HG03442 (cell line): Measurements from ENCODE around the gene TMUB1.

ENCODE experiments used
- ATAC-seq: cut with Tn5 transposase; IDR thresholded peaks from one replicate; pipeline ENCODE4 v1.9.1; 2021; ENCODE audit warnings: mild to moderate bottlenecking, moderate library complexity; ENCODE audit not compliant: unreplicated experiment

TMUB1 gene

DNA sequence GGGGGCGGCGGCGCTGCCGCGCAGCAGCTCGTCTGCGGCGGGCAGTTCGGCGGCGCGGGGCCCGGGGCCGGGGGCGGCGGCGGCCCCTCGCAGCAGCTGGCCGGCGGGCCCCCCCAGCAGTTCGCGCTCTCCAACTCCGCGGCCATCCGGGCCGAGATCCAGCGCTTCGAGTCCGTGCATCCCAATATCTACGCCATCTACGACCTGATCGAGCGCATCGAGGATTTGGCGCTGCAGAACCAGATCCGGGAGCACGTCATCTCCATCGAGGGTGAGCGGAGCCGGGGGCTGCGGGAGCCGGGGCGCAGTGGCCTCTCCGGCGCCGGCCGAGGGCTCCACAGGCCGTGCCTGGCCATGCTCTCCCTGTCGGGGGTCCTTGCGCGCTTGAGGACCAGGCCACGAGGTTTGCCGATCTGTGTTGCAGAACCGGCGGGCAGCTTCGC, 3.5 kb upstream of the TMUB1 start:
- ATAC-seq: no peak

DNA sequence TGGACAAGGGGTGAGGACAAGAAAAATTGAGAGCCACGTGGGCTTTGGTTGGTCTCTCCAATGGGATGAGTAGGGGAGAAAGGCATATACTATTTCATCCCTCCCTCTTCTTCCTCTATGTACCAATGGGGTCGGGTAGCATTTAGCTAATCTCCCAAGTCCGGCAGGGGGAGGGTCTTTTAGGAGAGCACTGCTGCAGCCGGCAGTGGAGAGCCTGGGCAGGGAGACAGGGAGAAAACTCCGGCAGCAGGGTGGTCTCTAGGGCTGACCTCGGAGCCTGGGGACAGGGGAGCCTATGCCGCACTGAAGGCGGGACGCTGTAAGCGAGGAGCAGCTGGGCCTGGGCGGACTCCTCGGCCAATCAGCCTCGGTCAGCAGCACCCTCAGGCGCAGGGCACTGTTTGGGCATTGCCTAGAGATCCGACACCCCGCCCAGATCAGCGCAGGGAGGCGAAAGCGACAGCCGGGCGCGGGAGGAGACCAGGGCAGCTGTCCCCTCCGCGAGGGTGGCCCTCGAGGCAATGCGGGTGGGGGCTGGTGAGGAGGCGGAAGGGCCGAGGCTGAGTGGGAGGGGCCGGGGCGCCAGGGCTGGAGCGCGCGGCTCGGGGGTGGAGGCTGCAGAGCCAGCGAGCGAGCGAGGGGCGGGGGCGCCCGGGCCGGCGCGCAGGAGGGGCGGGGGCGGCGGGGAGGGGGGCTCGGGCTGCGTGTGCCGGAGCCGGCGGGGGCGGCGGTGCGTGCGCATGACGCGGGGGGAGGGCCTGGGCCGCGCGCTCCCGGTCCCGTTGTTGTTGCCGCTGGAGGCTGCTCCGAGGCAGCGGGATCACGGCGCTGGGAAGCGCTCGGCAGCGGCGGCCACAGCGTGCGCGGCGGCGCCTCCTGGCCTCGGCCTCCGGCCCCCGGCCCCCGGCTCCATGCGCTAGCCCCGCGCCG, 2.7 kb upstream of the TMUB1 start, which contains the start of gene AGAP3:
Gene AGAP3, plus strand, starts transcription at position 785 of the 930 bp plus-strand sequence. CDS start 267 bp downstream, outside the sequence.
- peak; percentile 37 for ATAC-seq

DNA sequence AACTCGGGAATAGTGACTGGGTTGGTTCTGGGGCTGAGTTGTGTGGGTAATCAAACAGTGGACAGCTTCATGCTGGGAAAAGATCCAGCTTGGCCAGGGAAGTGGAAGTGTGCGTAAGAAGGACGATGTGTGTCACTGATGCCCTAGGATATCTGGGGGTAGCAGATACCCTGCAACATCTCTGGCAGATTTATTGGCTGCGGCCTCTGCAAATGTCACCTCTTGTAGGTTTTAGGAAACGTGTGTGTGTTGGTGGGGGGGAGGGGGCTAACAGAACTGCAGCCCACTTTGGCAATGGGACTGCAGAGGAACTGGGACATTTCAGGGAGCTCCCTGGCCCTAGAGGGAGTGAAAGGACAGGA, 2.0 kb upstream of the TMUB1 start:
- ATAC-seq: no peak

DNA sequence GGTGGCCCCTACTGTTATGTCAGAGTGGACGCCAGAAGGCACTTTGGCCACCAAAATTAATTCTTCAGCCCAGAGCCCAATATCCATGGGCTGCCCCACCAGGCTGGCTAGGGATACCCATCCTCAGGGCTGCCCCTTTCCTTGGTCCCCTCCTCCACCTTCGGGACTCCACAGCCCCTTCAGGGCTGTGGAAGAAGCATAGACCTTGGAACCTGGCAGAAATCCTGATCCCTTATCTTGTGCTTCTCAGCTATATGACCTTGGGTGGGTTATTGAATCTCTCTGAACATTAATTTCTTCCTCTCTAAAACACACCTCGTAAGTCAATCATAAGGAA, 499 bp upstream of the TMUB1 start:
- ATAC-seq: no peak

DNA sequence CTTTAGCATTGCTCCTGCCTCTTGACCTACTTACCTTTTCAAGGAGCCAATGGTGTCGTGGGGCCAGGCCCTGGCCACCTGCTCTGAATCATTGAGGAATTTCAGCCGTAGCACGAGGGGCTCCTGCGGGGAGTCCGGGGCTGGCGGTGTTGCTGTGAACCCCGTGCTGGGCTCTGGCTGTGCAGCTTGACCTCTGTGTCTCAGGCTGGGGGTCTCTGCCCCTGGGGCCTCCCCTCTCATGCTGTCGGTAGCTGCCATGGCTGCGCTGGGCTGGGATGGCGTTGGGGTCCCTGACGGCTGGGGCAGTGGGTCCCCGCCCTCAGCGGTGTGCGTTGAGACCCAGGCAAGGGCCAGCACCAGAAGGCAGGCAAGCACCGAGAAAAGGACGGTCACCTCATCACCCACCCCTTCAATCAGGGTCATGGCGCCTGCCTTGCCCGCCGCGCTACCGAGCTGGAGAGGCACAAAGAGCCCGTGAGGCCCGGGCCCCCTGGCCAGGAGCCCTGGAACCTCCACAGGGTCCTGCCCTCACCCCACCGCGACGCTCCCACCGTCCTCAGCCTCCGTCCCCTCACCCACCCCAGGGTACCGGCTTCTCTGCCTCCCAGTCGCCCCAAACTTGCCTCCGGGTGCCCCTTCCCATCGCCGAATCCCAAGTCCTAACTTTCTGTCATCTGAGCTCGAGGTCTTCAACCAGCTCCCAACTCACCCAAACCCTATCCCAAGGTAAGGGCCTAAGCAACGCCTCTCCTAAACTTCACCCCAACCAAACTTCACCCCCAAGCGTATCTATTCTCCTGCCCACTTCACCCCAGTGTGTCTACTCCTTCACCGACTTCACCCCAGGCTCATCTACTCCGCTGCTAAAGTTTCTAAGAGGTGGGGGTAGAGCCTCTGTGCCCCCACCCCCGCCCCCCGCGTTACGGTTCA, 887 bp downstream of the TMUB1 start:
- no peak for ATAC-seq

DNA sequence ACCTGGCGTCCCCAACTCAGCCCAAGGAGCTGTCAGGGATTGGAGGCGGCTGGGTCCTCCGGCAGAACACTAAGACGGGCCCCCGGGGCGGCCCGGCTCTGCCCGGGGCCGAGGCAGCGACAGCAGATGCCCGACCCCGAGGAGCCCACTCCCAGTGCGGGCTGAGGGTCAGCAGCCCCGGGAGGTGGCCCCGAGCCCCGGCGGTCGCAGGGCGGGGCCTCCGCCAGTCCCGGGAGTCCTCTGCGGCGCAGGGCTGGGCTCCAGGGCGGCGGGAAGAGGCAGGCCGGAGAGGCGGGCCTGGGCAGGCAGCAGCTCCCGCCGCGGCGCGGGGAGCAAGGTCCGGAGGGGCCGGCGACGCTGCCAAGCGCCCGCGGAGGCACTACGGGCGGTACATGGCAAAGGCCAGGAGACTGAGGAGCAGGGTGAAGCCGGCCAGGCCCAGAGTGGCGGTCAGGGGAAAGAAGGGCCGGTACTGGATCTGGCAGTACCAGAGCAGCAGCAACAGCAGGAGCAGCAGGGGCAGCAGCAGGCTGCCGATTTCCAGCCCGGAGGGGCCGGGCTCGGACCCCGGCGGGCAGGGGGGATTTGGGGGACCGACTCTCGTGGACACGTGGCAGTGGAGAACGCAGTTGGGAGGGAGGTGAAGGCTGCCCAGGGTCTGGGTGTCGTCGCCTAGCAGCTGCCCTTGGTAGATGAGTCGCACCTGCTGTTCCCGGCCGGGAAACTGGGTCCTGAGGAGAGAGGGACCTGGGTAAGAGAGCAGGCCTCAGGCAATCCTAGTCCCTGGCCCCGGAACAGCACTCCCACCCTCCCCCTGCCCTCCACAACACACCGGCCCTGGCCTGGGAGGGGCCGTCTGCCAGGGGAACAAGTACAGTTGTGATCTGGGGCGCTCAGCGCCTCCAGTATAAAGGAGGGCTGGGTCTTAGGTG, 1.9 kb downstream of the TMUB1 start:
- no peak for ATAC-seq

DNA sequence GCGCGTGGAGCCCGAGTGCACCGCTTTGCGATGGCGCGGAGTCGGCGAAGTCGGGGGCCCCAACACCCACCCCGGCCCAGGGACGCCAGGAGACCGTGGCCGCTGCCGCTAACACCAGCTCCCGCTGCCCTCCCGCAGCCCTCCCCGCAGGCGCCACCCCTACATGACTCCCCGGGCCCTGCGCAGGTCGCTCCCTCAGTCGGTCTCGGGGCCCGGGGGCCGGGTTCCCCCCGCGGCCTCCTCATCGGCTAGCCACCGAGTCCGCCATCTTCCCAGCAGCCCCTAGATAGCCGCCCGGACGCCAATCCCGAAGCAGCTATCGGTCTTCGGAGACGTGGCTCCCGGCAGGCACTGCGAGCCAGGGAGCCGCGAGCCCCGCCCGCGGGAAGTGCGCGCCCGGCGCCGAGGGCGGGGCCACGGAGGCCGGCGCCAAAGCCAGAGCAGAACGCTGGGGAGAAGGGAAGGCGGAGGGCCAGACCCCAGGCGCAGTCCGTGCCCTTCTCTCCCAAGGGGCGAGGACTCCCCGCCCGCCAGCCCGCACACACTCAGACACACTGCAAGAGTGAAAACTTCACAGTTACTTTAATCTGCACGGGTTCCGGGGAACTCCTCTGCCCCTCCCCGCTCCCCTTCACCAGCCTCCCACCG, 2.6 kb downstream of the TMUB1 start, which contains the start of gene FASTK:
Gene FASTK, minus strand, starts transcription at position 288 of the 648 bp plus-strand sequence. Its CDS starts 43 bp downstream, at position 245.
- ATAC-seq: peak; percentile 80

DNA sequence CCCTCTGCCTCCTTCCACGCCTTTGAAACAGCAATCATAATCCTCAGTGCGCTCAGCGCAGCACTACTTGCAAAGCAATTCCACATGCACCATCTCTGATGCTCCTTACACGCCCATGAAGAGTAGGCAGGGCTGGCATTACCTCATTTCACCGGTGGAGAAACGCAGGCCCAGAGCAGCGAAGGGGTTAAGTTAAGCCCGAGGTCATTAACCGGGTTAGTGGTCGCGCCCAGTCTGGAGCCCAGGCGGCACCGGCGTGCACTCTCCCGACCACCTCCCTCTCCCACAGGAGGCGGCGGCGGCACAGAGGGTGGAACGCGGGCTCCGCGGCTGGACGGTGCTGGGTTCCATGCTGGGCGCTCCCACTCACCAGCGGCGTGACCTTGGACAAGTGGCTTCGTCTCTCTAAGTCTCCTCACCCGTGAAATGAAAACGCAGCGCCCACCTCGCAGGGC, 3.2 kb downstream of the TMUB1 start:
- peak; percentile 2 for ATAC-seq

DNA sequence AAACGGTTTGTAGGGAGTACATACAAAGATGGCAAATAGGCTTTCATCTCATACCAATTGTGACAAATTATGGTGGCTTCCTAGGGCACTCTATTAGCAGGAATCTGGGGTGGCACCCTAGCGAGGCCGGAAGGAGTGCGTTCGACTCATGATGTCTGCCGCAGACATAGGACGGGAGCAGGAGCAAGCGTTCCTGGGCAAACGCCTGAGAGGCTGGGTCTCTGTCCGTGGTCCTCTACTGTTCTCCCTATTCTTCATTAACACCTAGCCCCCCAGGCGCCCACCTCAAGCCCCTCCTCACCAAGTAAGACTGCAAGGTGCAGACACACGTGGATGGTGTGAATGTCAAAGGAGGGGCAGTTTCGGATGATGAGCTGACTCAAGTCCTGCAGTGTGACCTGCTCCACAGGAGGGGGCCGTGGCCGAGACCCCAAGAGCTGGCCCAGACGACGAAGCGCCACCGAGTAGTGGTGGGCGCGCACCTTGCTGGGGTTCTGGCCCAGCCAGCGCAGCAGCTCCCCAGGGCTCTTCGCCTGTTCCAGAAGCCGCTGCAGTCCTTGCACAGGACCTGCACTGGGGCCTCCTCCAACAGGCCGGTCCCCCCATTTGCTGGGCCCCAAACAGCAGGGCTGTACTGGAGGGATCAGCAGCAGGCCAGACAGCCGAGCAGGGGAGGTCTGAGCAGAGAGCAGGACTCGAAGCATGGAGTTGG, 3.9 kb downstream of the TMUB1 start:
- ATAC-seq: no peak

DNA sequence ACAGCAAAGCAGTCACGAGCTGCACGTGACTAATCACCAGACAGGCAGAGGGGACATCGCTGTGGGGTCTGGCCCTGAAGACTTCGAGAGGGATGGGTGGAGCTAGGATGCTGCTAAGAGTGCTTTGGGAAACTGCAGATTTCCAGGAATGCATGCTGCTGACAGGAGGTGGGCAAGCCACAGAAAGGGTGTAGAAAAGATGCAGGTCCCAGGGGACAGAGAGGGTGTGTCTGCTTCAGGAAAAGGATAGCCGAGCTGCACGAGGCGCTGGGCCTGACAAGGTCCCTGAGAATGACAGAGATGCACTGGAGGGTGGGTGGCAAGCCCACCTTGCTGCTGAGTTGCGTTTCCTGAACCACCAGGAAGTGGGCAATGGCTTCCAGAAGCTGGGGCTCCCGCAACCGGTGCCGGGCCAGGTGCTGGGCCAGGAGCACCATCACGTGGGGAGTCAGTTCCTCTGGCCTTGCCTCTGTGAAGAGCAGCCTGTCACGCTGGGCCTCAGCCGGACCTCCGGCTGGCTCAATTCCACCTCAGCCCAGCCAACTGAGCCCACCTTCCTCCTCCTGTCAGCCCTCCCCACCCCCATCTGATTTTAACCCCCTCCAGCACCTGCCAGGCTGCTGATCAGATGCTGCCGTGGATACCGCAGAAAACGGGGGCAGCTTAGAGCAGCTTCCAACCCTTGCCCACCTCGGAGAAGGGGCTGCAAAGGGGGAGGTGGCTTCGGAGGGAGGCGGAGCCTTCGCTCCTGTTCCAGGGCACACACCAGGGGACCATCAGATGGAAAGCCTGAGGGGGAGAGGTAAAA, 4.9 kb downstream of the TMUB1 start:
- ATAC-seq: no peak

DNA sequence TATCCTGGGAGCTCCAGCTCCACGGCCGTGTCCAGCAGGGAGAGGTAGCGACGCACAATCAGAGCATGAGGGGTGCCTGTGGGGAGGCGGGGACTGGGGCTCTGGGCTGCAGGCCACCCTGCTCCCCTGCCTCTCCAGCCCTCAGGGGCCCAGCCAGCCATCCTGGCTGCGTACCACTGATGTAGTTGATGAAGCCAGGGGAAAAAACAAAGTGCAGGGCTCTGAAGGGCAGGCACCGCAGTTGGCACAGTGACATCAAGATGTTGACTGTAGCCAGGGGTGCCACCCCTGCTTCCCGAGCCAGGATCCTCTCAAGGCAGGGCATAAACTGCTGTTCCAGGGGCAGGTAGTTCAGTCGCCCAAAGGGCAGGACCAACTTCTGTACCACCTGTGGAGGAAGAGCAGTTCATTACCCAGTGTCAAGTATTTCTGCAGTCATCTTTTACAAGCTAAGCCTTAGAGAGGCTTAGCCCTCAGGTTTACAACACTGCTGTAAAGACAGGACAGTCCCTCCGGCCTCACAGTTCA, 5.5 kb downstream of the TMUB1 start:
- no peak for ATAC-seq

DNA sequence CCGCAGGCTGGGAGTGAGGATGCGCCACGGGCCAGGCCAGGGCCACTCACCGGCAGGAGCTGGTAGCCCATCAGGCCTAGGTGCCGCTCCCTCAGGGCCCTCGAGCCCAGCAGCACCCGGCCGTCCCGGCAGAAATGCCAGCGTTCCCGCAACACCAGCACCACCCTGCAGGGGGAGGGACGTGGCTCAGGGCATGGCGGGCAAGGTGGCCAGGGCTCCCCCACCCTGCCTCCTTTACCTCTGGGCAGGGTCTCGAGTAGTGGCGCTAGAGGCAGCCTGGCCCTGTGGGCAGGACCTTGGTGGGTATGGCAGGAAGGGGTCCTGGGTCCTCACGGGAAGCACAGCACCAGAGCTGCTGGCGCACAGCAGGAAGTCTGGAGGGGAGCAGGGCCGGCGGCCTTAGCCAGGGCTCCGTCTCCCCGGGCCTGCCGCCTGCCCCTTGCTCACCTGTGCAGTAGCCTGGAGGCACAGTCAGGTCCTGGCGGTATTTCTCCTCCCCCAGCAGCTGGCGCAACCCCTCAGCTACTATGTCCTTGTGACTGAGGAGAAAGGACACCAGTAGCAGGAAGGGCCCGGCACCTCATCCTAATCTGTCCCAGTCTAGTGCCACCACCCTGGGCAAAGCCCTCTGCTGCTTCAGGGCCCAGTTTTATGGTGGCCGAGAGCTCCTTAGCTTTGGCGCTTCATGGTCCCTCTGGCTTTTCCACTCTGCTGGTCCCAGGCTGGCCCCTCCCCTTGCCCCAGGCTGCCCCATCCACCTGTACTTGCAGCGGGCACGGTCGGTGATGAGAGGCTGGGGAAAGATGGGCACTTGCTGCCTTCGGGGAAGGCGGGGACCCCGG, 6.2 kb downstream of the TMUB1 start:
- no peak for ATAC-seq

DNA sequence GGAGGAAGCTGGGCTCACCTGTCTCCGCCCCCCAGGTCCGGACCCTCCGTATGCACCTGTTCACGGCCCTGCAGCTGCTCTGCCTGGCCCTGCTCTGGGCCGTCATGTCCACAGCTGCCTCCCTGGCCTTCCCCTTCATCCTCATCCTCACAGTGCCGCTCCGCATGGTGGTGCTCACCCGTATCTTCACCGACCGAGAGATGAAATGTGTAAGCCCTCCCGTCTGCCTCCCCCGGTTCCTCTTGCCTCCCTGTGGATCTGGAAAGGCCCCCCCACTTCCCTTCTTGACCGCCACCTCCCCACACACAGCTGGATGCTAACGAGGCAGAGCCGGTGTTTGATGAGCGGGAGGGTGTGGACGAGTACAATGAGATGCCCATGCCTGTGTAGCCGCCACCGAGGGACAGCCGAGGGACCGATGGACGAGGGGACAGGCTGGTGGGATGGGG, 7.3 kb downstream of the TMUB1 start:
- no peak for ATAC-seq

DNA sequence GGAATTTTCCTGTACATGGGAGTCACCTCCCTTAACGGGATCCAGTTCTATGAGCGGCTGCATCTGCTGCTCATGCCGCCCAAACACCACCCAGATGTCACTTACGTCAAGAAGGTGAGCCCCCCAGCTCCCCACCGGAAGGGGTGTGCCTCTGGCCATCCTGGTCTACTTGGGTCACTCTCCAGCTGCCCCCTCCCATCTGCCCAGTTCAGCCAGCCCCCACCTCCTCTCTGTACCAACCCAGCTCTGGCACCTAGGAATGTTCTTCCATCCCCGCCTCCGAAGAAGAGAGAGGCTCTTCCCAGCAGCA, 7.7 kb downstream of the TMUB1 start:
- ATAC-seq: no peak

DNA sequence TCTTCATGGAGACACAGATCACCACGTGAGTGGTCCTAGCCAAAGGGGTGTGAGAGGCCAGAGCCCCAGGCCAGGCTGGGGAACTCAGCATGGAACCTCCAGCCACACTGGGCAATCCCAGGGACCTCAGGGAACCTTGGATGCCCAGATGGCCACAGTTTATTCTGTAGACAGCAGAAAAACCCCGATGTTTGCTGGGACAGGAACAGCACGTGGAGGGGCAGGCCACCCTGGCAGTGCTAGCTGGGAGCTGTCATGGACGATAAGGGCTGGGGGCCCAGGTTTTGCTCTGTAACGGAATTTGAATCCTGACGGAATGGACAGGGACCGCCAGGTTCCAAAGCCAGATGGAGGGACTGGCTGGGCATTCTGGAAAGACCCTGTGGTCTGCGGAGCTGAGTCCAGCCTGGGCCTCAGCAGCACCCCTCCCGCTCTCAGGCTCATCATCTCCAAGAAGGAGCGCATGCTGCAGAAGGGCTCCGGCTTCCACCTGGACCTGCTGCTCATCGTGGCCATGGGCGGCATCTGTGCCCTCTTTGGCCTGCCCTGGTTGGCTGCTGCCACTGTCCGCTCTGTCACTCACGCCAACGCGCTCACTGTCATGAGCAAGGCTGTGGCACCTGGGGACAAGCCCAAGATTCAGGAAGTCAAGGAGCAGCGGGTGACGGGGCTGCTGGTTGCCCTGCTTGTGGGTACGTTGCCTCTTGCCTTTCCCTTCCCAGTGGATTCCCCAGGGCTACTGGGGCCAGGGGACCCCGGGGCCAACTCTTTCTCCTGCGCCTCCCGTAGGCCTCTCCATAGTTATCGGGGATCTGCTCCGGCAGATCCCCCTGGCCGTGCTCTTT, 8.3 kb downstream of the TMUB1 start:
- no peak for ATAC-seq

DNA sequence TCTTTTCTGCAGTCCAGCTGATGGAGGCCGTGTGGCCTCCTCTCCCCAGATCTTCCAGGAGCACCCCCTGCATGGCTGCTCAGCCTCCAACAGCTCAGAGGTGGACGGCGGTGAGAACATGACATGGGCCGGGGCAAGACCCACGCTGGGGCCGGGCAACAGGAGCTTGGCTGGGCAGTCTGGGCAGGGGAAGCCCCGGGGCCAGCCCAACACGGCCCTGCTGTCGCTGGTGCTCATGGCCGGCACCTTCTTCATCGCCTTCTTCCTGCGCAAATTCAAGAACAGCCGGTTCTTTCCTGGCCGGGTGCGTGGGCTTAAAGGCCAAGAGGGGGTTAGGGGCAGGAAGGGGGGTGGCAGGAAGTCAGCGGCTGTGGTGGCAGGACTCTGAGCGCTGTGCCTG, 9.3 kb downstream of the TMUB1 start:
- ATAC-seq: no peak
